WTC11 (cell line): ENCODE results near the gene MCRIP2.

Experiments
- AFF4 ChIP-seq: sonication (generic); formaldehyde crosslinking; IDR thresholded peaks from 2 replicates; pipeline ENCODE4 v1.8.1; 2023; ENCODE audit warnings: mild to moderate bottlenecking, missing genetic modification reagents, borderline replicate concordance
- CTCF ChIP-seq: fragments of 200-600 bp; IDR thresholded peaks from 2 replicates; pipeline ENCODE4 v1.8.0; 2022; ENCODE audit warnings: antibody characterized with exemption
- E2F4 ChIP-seq: sonication (generic); formaldehyde crosslinking; IDR thresholded peaks from 2 replicates; pipeline ENCODE4 v1.8.1; 2022; ENCODE audit warnings: low read depth, mild to moderate bottlenecking, moderate library complexity, missing genetic modification reagents, borderline replicate concordance
- IRF2 ChIP-seq: sonication (generic); formaldehyde crosslinking; IDR thresholded peaks from 2 replicates; pipeline ENCODE4 v1.8.0; 2022; ENCODE audit warnings: low read depth, missing genetic modification reagents, borderline replicate concordance
- TCF7 ChIP-seq: sonication (generic); formaldehyde crosslinking; IDR thresholded peaks from 2 replicates; pipeline ENCODE4 v1.8.0; 2022; ENCODE audit warnings: mild to moderate bottlenecking, low read depth, missing genetic modification reagents, moderate library complexity
- ZBTB21 ChIP-seq: sonication (generic); formaldehyde crosslinking; IDR thresholded peaks from 2 replicates; pipeline ENCODE4 v1.8.1; 2023; ENCODE audit warnings: mild to moderate bottlenecking, missing genetic modification reagents, borderline replicate concordance

GRCh38 chr16:659618-660017 is 18.0 kb downstream of the MCRIP2 start:
- TF ChIP-seq E2F4 (CRISPR knock-in tag) (no peak), TCF7 (CRISPR knock-in tag) (no peak), CTCF (no peak), ZBTB21 (CRISPR knock-in tag) (no peak), AFF4 (CRISPR knock-in tag) (no peak), IRF2 (CRISPR knock-in tag) (no peak)
